Measurements from ENCODE around the gene AACS.

AACS gene

DNA sequence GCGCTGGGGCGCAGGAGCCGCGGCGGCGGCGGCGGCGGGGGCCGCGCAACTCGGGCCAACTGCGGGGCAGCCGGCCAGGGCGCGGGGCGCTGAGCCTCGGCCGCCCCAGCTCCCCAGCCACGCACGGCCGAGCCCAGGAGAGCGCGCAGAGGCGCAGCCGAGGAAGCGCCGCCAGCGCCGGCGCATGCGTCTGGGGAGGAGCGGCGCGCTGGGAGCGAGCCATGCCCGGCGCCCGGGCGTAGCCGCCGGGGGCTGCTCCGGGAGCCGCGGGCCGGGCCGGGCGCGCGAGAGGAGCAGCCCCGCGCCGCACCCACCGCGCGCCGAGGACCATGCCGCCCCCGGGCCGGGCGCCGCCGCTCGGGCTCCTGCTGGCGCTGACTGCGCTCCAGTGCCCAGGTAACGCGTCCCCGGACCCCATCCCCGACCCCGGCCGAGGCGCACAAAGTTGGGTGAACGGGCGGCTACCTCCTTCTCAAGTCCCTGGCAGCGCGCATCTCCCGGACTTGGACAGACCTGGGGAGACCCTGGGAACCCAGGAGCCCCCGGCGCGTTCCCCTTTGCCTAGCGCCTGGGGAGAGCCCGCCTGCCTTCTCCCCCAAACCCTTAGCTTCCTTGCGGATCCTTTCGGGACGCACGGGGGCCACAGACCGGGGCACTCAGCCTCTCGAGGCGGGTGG is 121.4 kb downstream of the AACS start:
- Histone ChIP-seq H3K79me2 (ENCODE audit: control insufficient read depth, low read length) (no peaks in the 10 kb centered on the region), H3K27ac (ENCODE audit: low read depth, low read length) (no peak overlapping the region), H3K27me3 (ENCODE audit: control insufficient read depth, low read length) (peaks cover 53% of the 10 kb centered on the region), H3K4me1 (ENCODE audit: control insufficient read depth, low read length) (peaks cover 24% of the 10 kb centered on the region), H3F3A (ENCODE audit: control insufficient read depth, insufficient read depth) (peaks cover 5% of the 10 kb centered on the region; the same call in 1 of the 2 replicates), H3K4me2 (ENCODE audit: low read length) (peak overlapping the region; percentile 62), H3K9me2 (replicated peaks; ENCODE audit: control insufficient read depth, low read length) (no peaks in the 10 kb centered on the region), H4K20me1 (ENCODE audit: control insufficient read depth, insufficient read depth, low read depth, low read length) (no peaks in the 10 kb centered on the region), H3K4me3 (ENCODE audit: low read length) (peak overlapping the region; percentile 58), H3K9me3 (ENCODE audit: control insufficient read depth, insufficient read depth, low read length) (no peaks in the 10 kb centered on the region), H3K36me3 (ENCODE audit: control insufficient read depth, low read length) (no peaks in the 10 kb centered on the region)
- no peak; the same call in 1 of the 2 replicates for TF ChIP-seq EZH2phosphoT487 (IDR thresholded peaks at IDR 0.05; ENCODE audit: borderline replicate concordance, low read length)
- TF ChIP-seq, protein P1, sequence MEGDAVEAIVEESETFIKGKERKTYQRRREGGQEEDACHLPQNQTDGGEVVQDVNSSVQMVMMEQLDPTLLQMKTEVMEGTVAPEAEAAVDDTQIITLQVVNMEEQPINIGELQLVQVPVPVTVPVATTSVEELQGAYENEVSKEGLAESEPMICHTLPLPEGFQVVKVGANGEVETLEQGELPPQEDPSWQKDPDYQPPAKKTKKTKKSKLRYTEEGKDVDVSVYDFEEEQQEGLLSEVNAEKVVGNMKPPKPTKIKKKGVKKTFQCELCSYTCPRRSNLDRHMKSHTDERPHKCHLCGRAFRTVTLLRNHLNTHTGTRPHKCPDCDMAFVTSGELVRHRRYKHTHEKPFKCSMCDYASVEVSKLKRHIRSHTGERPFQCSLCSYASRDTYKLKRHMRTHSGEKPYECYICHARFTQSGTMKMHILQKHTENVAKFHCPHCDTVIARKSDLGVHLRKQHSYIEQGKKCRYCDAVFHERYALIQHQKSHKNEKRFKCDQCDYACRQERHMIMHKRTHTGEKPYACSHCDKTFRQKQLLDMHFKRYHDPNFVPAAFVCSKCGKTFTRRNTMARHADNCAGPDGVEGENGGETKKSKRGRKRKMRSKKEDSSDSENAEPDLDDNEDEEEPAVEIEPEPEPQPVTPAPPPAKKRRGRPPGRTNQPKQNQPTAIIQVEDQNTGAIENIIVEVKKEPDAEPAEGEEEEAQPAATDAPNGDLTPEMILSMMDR (IDR thresholded peaks at IDR 0.05; ENCODE audit: low read depth, low read length, poor library complexity, severe bottlenecking), result no peak

DNA sequence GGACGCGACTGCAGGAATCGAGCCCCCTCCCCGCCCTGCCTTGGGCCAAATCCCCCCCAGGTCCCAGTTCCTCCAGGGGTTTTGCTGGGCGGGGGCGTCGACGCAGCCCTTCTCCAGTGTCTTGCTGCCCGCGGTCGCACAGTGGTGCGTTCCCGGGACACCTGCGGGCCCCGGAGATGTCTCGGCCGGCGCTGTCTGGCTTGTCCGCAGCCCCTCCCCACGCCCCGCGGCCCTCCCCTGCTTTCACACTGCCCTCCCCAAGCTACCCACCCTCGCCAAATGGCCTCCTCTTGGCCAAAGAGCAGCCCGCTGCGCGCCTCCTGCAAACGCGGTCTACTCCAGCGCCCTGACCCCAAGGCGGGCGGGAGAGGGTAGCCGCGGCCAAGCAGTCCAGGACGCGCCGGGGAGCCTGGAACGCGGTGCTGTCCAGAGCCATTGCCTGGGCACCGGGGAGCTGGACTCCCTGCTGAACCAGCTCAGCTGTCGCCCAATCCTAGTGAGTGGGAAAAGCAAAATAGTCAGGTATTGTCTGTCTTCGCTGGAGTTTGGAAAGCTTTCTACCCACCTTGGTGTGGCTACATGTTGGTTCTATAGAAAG is 122.0 kb downstream of the AACS start:
- Histone ChIP-seq H3K4me1 (ENCODE audit: control insufficient read depth, low read length) (peaks cover 24% of the 10 kb centered on the region), H3K9me2 (replicated peaks; ENCODE audit: control insufficient read depth, low read length) (no peaks in the 10 kb centered on the region), H3K4me3 (ENCODE audit: low read length) (peak overlapping the region; percentile 58), H3K36me3 (ENCODE audit: control insufficient read depth, low read length) (no peaks in the 10 kb centered on the region), H3K9me3 (ENCODE audit: control insufficient read depth, insufficient read depth, low read length) (no peaks in the 10 kb centered on the region), H3K27ac (ENCODE audit: low read depth, low read length) (no peak overlapping the region), H3K27me3 (ENCODE audit: control insufficient read depth, low read length) (peaks cover 55% of the 10 kb centered on the region), H3K79me2 (ENCODE audit: control insufficient read depth, low read length) (no peaks in the 10 kb centered on the region), H4K20me1 (ENCODE audit: control insufficient read depth, insufficient read depth, low read depth, low read length) (no peaks in the 10 kb centered on the region; the same call in 1 of the 2 replicates), H3K4me2 (ENCODE audit: low read length) (peak overlapping the region; percentile 62), H3F3A (ENCODE audit: control insufficient read depth, insufficient read depth) (peaks cover 5% of the 10 kb centered on the region; the same call in 1 of the 2 replicates)
- TF ChIP-seq, protein P1 (IDR thresholded peaks at IDR 0.05; ENCODE audit: low read depth, low read length, poor library complexity, severe bottlenecking), result no peak
- TF ChIP-seq EZH2phosphoT487 (IDR thresholded peaks at IDR 0.05; ENCODE audit: borderline replicate concordance, low read length), result no peak; the same call in 1 of the 2 replicates

GRCh38 chr12:125187780-125188741 is 122.8 kb downstream of the AACS start:
- Histone ChIP-seq H3F3A (ENCODE audit: control insufficient read depth, insufficient read depth) (peaks cover 5% of the 10 kb centered on the region; the same call in 1 of the 2 replicates), H3K27ac (ENCODE audit: low read depth, low read length) (no peak overlapping the region), H3K9me3 (ENCODE audit: control insufficient read depth, insufficient read depth, low read length) (no peaks in the 10 kb centered on the region), H3K4me1 (ENCODE audit: control insufficient read depth, low read length) (peaks cover 18% of the 10 kb centered on the region), H3K4me2 (ENCODE audit: low read length) (no peak overlapping the region), H3K4me3 (ENCODE audit: low read length) (no peak overlapping the region), H4K20me1 (ENCODE audit: control insufficient read depth, insufficient read depth, low read depth, low read length) (no peaks in the 10 kb centered on the region; the same call in 1 of the 2 replicates), H3K9me2 (replicated peaks; ENCODE audit: control insufficient read depth, low read length) (no peaks in the 10 kb centered on the region), H3K79me2 (ENCODE audit: control insufficient read depth, low read length) (no peaks in the 10 kb centered on the region), H3K27me3 (ENCODE audit: control insufficient read depth, low read length) (peaks cover 57% of the 10 kb centered on the region), H3K36me3 (ENCODE audit: control insufficient read depth, low read length) (no peaks in the 10 kb centered on the region)
- TF ChIP-seq, protein P1 (IDR thresholded peaks at IDR 0.05; ENCODE audit: low read depth, low read length, poor library complexity, severe bottlenecking), result no peak
- peak; percentile 18; the same call in 1 of the 2 replicates for TF ChIP-seq EZH2phosphoT487 (IDR thresholded peaks at IDR 0.05; ENCODE audit: borderline replicate concordance, low read length)

Measured in DOHH2 (cell line).